ENCODE measurements around the gene LRRC49. TPM values are rescaled to one million over a fixed set of nuclear protein-coding genes. Genes with fewer than 3 reads are reported as not detected.

LRRC49 gene
- total and polyA plus RNA-seq, 5 donors = 41.2 to 53.7 (median 48.3) TPM

DNA sequence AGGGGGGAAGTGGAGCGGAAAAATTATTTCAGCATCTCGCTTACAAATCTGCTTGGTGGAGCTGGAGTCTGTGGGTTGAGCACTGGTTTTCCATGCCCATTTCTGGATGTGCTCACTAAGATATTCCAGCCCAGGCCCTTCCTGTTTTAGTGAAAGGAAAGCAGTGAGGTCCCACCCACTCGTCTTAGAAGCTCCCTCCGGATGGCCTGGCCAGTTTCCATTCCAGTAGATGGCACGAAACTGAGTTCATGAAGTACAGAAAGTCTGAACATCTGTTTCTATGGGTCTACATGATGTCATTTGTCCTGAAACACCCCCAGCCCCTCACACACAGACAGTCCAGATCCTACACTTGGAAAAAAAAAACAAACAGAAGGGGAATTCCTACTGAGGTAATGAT, 190.7 kb downstream of the LRRC49 start:
- H3K4me3 ChIP-seq (ENCODE audit: low read length) = no peak overlapping the region
- intact Hi-C loops (cut with DNase I) = no loop called here
- no peaks in the 10 kb centered on the region for H3K27me3 ChIP-seq (ENCODE audit: control insufficient read depth, insufficient read depth)
- no peak overlapping the region for H3K27ac ChIP-seq (ENCODE audit: low read length)
- peak; percentile 85 to 93 for ATAC-seq
- DNase-seq = peak in 2 of 3 donors; percentile 56 to 74
- no peaks in the 10 kb centered on the region for H3K4me1 ChIP-seq (ENCODE audit: control insufficient read depth, insufficient read depth, low read length)
- no peaks in the 10 kb centered on the region for H3K9me3 ChIP-seq (ENCODE audit: control insufficient read depth, low read length)
- WGBS = 50% methylated on average over 5 of the region's 5 CpGs

- WGBS = 96% methylated on average over 2 of the region's 2 CpGs
- no peaks in the 10 kb centered on the region for H3K27me3 ChIP-seq (ENCODE audit: control insufficient read depth, insufficient read depth)
- H3K9me3 ChIP-seq (ENCODE audit: control insufficient read depth, low read length) = no peaks in the 10 kb centered on the region
- H3K27ac ChIP-seq (ENCODE audit: low read length) = no peak overlapping the region
- no peak for ATAC-seq
- intact Hi-C loops (cut with DNase I) = no loop called here
- no peak for DNase-seq
- no peaks in the 10 kb centered on the region for H3K4me1 ChIP-seq (ENCODE audit: control insufficient read depth, insufficient read depth, low read length)
- no peak overlapping the region for H3K4me3 ChIP-seq (ENCODE audit: low read length)
These were observed 191.6 kb downstream of the LRRC49 start for GRCh38 chr15:71084264-71084663.

DNA sequence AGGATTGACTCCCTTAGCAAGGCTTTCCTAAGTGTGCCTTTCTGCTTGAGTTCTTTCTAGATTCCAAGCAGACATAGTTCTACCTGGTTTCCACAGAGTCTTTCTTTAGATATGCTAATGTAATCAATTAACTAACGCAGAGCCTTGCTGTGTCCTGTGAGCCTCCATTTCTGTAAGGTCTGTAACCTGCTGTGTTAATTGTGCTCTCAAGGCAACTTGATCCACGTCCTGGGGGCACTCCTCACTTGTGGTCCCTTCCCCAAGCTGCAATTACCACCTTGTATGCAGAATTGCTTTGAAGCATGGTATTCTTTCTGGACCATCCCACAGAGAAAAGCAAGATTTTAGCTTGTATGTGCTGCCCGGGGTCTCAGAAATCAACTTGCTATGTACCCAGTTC, 193.2 kb downstream of the LRRC49 start:
- H3K4me3 ChIP-seq (ENCODE audit: low read length) = no peak overlapping the region
- WGBS = 60% methylated on average over 3 of the region's 3 CpGs
- no peak overlapping the region for H3K27ac ChIP-seq (ENCODE audit: low read length)
- ATAC-seq (no peak), DNase-seq (no peak)
- H3K27me3 ChIP-seq (ENCODE audit: control insufficient read depth, insufficient read depth) = no peaks in the 10 kb centered on the region
- H3K4me1 ChIP-seq (ENCODE audit: control insufficient read depth, insufficient read depth, low read length) = no peaks in the 10 kb centered on the region
- intact Hi-C loops (cut with DNase I) = no loop called here
- no peaks in the 10 kb centered on the region for H3K9me3 ChIP-seq (ENCODE audit: control insufficient read depth, low read length)

GRCh38 chr15:71088155-71088554, 195.5 kb downstream of the LRRC49 start:
- Histone ChIP-seq H3K4me3 (ENCODE audit: low read length) (no peak overlapping the region), H3K4me1 (ENCODE audit: control insufficient read depth, insufficient read depth, low read length) (no peaks in the 10 kb centered on the region), H3K27me3 (ENCODE audit: control insufficient read depth, insufficient read depth) (no peaks in the 10 kb centered on the region), H3K27ac (ENCODE audit: low read length) (no peak overlapping the region), H3K9me3 (ENCODE audit: control insufficient read depth, low read length) (no peaks in the 10 kb centered on the region)
- DNase-seq (no peak), ATAC-seq (no peak)
- intact Hi-C loops (cut with DNase I) = no loop called here

DNA sequence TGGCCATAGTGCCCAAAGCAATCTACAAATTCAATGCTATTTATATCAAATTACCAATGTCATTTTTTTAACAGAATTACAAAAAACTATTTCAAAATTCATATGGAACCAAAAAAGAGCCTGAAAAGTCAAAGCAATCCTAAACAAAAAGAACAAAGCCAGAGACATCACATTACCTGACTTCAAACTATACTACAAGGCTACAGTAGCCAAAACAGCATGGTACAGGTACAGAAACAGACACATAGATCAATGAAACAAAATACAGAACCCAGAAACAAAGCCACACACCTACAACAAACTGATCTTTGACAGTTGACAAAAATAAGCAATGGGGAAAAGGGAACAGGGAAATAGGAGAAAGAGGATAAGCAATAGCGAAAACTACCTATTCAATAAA, 196.1 kb downstream of the LRRC49 start:
- WGBS = 98% methylated on average over 1 of the region's 1 CpG
- Histone ChIP-seq H3K4me1 (ENCODE audit: control insufficient read depth, insufficient read depth, low read length) (no peaks in the 10 kb centered on the region), H3K9me3 (ENCODE audit: control insufficient read depth, low read length) (no peaks in the 10 kb centered on the region), H3K4me3 (ENCODE audit: low read length) (no peak overlapping the region), H3K27me3 (ENCODE audit: control insufficient read depth, insufficient read depth) (no peaks in the 10 kb centered on the region), H3K27ac (ENCODE audit: low read length) (no peak overlapping the region)
- intact Hi-C loops (cut with DNase I) = no loop called here
- ATAC-seq (no peak), DNase-seq (no peak)

GRCh38 chr15:71089801-71090200, 197.2 kb downstream of the LRRC49 start:
- Histone ChIP-seq H3K27me3 (ENCODE audit: control insufficient read depth, insufficient read depth) (no peaks in the 10 kb centered on the region), H3K27ac (ENCODE audit: low read length) (no peak overlapping the region), H3K4me3 (ENCODE audit: low read length) (no peak overlapping the region), H3K9me3 (ENCODE audit: control insufficient read depth, low read length) (no peaks in the 10 kb centered on the region), H3K4me1 (ENCODE audit: control insufficient read depth, insufficient read depth, low read length) (no peaks in the 10 kb centered on the region)
- DNase-seq = no peak
- no peak for ATAC-seq
- 60% methylated on average over 1 of the region's 1 CpG for WGBS
- intact Hi-C loops (cut with DNase I) = no loop called here

DNA sequence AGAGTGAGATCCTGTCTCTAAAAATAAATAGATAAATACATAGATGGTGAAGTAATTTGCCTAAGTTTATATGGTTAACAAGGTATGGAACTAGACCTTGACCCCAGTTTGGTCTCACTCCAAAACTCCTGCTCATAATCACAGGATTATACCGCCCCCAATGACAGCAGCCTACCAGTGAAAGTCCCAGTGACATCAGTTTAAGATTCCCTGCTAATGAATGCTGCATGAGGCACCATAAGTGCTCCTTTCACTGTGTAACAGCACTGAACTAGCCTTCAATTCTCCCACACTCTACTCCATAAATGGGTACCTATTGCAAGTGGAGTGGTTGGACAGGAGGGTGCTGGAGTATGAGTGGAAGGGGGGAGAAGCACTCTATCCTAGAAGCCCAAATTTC, 199.0 kb downstream of the LRRC49 start:
- ATAC-seq (no peak), DNase-seq (no peak)
- whole genome bisulfite sequencing = 65% methylated on average over 1 of the region's 1 CpG
- intact Hi-C loops (cut with DNase I) = no loop called here
- H3K27ac ChIP-seq (ENCODE audit: low read length) = no peak overlapping the region
- no peaks in the 10 kb centered on the region for H3K4me1 ChIP-seq (ENCODE audit: control insufficient read depth, insufficient read depth, low read length)
- no peaks in the 10 kb centered on the region for H3K9me3 ChIP-seq (ENCODE audit: control insufficient read depth, low read length)
- H3K27me3 ChIP-seq (ENCODE audit: control insufficient read depth, insufficient read depth) = no peaks in the 10 kb centered on the region
- no peak overlapping the region for H3K4me3 ChIP-seq (ENCODE audit: low read length)

DNA sequence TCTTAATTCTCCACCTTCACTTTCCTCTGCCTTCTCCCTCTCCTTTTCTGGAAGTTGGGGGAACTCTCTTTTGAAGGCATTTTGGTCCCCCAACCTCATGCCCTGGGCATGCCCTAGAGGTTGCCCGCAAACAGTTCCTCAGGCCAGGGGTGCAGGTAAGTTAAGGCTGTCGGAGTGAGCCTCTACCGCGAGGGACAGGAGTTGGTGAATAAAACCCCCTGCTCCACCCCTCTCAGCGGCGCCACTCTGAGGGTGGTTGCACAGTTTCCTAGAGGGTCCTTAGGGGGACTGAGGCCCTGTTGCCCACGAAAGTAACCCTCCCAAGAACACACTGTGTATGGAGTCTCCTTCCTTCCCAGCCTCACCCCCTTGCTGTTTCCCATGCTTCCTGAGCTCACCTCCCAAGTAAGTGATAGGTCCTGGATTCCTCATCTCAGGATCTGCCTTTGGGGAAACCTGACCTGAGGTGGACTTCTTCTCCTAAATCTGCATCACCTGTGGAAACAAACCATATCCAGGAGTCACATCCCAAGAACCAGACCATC, 199.5 kb downstream of the LRRC49 start:
- 88% methylated on average over 7 of the region's 7 CpGs for WGBS
- Histone ChIP-seq H3K27me3 (ENCODE audit: control insufficient read depth, insufficient read depth) (no peaks in the 10 kb centered on the region), H3K9me3 (ENCODE audit: control insufficient read depth, low read length) (no peaks in the 10 kb centered on the region), H3K4me3 (ENCODE audit: low read length) (no peak overlapping the region), H3K4me1 (ENCODE audit: control insufficient read depth, insufficient read depth, low read length) (no peaks in the 10 kb centered on the region), H3K27ac (ENCODE audit: low read length) (no peak overlapping the region)
- intact Hi-C loops (cut with DNase I) = no loop called here
- no peak for DNase-seq
- ATAC-seq = no peak

DNA sequence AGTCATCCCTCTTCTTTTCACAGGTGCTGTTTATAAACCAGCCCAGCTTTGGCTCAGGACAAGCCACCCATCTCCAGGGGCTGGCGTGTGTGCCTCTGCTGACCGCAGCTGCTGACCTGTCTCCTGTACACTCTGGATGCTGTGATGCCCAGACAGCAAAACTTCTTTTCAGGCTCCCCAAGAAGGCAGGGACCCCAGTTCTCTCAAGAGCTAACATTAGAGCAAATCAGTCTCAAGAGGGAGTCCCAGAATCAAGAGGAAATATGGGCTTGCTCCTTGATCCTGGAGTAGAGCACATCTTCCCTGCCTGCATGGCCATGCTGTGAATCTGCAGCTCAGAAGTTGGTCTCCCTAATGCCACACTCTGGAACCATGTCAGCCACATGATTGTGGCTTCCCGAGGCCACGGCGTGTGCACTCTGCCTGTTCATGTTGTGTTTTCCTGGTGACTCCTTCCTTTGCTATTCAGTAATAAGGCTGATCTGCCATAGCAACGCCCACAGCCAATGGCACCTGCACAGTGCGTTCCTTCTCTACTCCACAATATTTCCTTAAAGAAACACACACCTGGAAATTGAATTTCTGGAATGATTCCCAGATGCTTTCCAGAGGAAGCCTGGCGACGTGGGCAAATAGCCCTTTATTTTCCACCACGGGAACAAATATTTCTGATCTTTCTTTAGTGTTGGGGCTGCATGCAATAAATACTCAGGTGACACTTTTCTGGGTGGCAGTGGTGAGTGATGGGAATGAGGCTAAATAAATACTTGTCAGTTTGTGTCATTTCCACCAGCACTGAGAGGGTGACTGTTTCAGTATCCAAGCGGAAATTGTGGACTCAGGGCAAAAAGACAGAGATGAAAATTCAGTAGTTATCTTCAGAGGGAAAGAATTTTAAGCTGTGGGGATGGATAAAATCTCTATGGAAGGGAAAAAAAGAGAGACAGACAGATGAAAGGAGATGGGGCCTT, 200.7 kb downstream of the LRRC49 start:
- intact Hi-C loops (cut with DNase I) = no loop called here
- H3K4me1 ChIP-seq (ENCODE audit: control insufficient read depth, insufficient read depth, low read length) = no peaks in the 10 kb centered on the region
- H3K27me3 ChIP-seq (ENCODE audit: control insufficient read depth, insufficient read depth) = no peaks in the 10 kb centered on the region
- DNase-seq = no peak
- H3K27ac ChIP-seq (ENCODE audit: low read length) = no peak overlapping the region
- H3K9me3 ChIP-seq (ENCODE audit: control insufficient read depth, low read length) = no peaks in the 10 kb centered on the region
- no peak overlapping the region for H3K4me3 ChIP-seq (ENCODE audit: low read length)
- WGBS = 60% methylated on average over 11 of the region's 11 CpGs
- no peak for ATAC-seq

DNA sequence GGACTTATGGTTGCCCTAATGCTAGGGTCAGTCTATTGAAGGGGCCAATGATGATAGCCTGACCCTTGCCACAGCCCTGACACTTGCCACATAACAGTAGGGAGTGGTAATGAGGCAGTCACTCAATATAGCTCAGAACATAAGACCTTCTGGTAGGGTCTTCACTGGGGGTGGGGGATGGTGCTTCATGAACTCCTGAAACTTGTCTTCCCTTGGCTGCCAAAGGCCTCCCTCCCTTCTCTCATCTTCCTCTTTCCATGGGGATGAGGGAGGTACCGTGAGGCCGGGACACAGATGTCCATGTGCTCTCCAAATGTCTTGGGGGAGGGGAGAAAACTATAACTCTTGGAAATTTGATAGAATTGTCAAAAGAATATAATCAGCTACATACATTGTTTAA, 201.5 kb downstream of the LRRC49 start:
- no peak for DNase-seq
- ATAC-seq = no peak
- Histone ChIP-seq H3K27me3 (ENCODE audit: control insufficient read depth, insufficient read depth) (no peaks in the 10 kb centered on the region), H3K4me3 (ENCODE audit: low read length) (no peak overlapping the region), H3K27ac (ENCODE audit: low read length) (no peak overlapping the region), H3K4me1 (ENCODE audit: control insufficient read depth, insufficient read depth, low read length) (no peaks in the 10 kb centered on the region), H3K9me3 (ENCODE audit: control insufficient read depth, low read length) (no peaks in the 10 kb centered on the region)
- intact Hi-C loops (cut with DNase I) = no loop called here
- 88% methylated on average over 2 of the region's 2 CpGs for WGBS

DNA sequence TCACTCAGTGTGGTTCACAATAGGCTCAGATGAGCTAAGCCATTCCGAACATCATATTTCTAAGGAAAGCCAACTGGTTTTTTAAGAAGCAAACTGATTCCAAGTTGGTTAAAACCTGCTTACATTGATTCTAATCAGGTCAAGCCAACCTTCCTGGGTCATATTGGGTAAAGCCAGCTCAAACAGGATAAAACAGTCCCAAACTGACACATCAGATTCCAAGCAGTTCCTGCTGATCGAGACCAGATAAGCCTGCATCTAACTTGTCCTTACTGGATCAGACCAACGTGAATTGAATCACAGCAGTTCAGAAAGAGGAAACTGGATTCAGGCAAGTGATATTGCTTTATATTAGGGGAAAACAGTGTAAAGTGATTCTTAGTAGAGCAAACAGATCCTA, 204.1 kb downstream of the LRRC49 start:
- WGBS = 59% methylated on average over 3 of the region's 3 CpGs

More for the DNA sequence above, 204.1 kb downstream of the LRRC49 start:
- Histone ChIP-seq H3K4me1 (ENCODE audit: control insufficient read depth, insufficient read depth, low read length) (no peaks in the 10 kb centered on the region), H3K4me3 (ENCODE audit: low read length) (no peak overlapping the region), H3K9me3 (ENCODE audit: control insufficient read depth, low read length) (no peaks in the 10 kb centered on the region), H3K27ac (ENCODE audit: low read length) (no peak overlapping the region), H3K27me3 (ENCODE audit: control insufficient read depth, insufficient read depth) (no peaks in the 10 kb centered on the region)
- intact Hi-C loops (cut with DNase I) = no loop called here
- ATAC-seq (no peak), DNase-seq (no peak)
